Activated CD8-positive, alpha-beta T cell treated with anti-CD3 and anti-CD28 coated beads, Interleukin-2, amount 10 ng/mL, durations not matched to agents 7 days and 5 days (primary cell): ENCODE measurements around the gene FCN2. TPM values are rescaled to one million over a fixed set of nuclear protein-coding genes. Genes with fewer than 3 reads are reported as not detected.

Experiments
- ATAC-seq: fragments of 150-1000 bp; cut with Tn5 transposase; one replicate; pipeline ENCODE4 v1.10.0; 2021; ENCODE audit warnings: moderate library complexity
- CTCF ChIA-PET: fragments of 350-600 bp; sonication (Branson Sonifier 250); formaldehyde crosslinking; loops from one replicate; lab custom pipeline; 2021; ENCODE audit warnings: antibody characterized with exemption; lab: Charles Lee
- POLR2A ChIA-PET: fragments of 350-600 bp; sonication (Branson Sonifier 250); formaldehyde crosslinking; loops from one replicate; lab custom pipeline; 2021; ENCODE audit warnings: antibody characterized with exemption; lab: Charles Lee
- DNase-seq: peaks from one replicate; pipeline ENCODE4 v3.0.0-alpha.2; 2020
- H3K27ac Mint-ChIP-seq: one replicate; pipeline ENCODE4 v1.8.0; 2021; ENCODE audit warnings: mild to moderate bottlenecking, mixed read lengths
- H3K27me3 Mint-ChIP-seq: one replicate; pipeline ENCODE4 v1.8.0; 2021; ENCODE audit warnings: low read depth, mixed read lengths
- H3K36me3 Mint-ChIP-seq: one replicate; pipeline ENCODE4 v1.8.0; 2021; ENCODE audit warnings: low read depth, mixed read lengths
- H3K4me1 Mint-ChIP-seq: one replicate; pipeline ENCODE4 v1.8.0; 2021; ENCODE audit warnings: low read depth, mixed read lengths
- H3K4me3 Mint-ChIP-seq: one replicate; pipeline ENCODE4 v1.8.0; 2021; ENCODE audit warnings: mild to moderate bottlenecking, mixed read lengths
- H3K9me3 Mint-ChIP-seq: one replicate; pipeline ENCODE4 v1.8.0; 2022; ENCODE audit warnings: mixed read lengths; ENCODE audit not compliant: insufficient read depth
- total RNA-seq, 2 experiments: library from RNA; stranded (reverse); gene quantifications; one replicate each; pipeline ENCODE4 v1.2.3, GENCODE V29; 2021

The FCN2 gene
- total RNA-seq, 2 experiments from 2014 or later: not detected

DNA sequence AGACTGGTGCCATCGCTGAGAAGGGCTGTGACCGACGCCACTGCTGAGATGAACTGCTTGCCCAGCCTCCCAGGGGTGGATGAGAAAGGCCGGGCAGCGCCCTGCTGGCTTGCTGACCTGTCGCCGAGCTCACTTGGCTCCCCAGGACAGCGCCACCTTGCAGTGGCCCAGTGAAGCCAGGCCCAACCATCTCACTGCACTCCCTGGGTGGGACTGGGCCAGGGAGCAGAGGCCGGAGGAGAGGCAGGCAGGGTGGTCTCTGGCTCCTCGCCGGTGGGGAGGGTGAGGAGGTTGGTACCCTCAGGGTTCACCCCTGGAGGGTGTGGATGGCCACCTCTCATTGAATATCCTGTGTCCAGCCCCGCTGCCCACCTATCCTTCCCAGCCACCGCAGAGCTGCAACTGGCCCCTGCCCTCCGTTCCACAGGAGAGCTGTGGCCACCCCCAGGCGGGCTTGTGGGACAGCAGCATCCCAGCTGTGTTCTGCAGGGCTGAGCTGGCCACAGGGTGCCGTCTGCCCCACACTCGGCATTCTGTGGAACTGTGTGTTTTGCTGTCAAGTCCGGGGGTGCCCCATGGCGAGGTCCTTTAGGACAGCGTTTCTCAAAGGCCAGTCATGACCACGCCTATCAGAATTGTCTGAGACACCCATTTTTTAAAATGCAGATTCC, 41.0 kb upstream of the FCN2 start:
- POLR2A ChIA-PET: no interaction called here
- ATAC-seq: no peak
- Mint-ChIP-seq H3K27me3 (no peaks in the 10 kb centered on the region), H3K4me1 (no peaks in the 10 kb centered on the region), H3K27ac (no peak overlapping the region), H3K9me3 (no peaks in the 10 kb centered on the region), H3K4me3 (no peak overlapping the region), H3K36me3 (no peaks in the 10 kb centered on the region)
- CTCF ChIA-PET: no interaction called here
- DNase-seq: no peak

DNA sequence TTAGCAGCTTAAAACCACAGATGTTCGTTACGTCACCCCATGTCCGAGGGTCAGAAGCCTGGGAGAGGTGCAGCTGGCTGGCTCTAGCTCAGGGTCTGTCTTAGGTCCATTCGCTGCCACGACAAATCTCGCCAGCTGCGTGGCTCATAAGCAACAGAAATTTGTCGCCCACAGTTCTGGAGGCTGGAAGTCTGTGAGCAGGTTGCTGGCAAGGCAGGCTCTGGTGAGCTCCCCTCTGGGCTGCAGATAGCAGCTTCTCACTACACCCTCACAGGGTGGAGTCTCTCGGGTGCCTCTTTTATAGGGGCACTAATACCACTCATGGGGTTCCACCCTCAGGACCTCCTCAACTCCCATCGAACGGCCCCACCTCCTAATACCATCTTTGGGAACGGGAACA, 40.1 kb upstream of the FCN2 start:
- ATAC-seq (no peak), DNase-seq (no peak)
- CTCF ChIA-PET: no interaction called here
- Mint-ChIP-seq H3K9me3 (no peaks in the 10 kb centered on the region), H3K4me1 (no peaks in the 10 kb centered on the region), H3K27ac (no peak overlapping the region), H3K36me3 (no peaks in the 10 kb centered on the region), H3K27me3 (no peaks in the 10 kb centered on the region), H3K4me3 (no peak overlapping the region)
- POLR2A ChIA-PET: no interaction called here

DNA sequence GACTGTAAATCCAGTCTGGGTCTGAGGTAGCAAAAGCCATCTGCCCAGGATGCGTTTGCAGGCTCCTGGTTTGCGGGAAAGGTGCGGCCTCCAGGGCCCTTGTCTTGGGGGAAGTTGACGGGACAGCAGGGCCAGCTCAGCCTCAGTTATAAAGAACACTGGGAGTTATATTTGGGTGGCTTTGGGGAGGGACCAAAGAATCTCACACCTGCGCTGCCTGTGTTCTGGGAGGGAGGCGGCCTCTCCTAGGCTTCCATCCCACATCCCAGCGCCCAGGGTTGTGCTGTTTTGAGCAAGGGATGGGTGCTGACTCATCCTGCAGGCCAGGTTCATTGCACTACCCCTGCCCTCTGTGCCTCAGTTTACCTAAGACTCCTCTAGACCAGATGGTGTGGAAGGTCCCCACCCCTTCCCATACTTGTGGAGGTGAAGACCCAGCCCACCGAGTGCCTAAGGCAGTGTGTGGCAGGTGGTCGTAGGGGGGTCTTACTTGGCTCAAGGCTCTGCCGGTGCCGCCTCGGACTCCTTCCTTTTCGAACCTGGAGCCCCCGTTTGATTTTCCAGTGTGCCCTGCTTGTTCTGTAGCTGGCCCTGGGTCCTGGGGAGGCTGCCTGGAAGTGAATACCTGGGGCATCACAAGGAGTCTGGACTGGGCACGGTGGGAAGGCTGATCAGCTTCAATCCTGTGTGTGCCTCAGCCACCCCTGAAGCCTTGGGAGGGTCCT, 39.3 kb upstream of the FCN2 start:
- ChIA-PET CTCF (no interaction called here), POLR2A (no interaction called here)
- H3K4me3 Mint-ChIP-seq: no peak overlapping the region

DNA sequence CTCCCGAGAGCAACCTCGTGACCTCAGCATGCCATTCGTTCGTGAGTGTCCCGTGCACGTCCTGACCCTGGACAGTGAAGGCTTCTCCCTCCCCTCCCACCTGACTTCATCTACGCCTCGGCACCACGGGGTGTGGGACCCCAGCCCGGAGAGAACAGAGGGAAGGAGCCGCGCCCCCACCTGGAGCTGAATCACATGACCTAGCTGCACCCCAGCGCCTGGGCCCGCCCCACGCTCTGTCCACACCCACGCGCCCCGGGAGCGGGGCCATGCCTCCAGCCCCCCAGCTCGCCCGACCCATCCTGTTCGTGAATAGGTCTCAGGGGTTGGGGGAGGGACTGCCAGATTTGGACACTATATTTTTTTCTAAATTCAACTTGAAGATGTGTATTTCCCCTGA, 38.3 kb upstream of the FCN2 start:
- POLR2A ChIA-PET: no interaction called here
- H3K27ac Mint-ChIP-seq: no peak overlapping the region
- no peaks in the 10 kb centered on the region for H3K4me1 Mint-ChIP-seq
- H3K9me3 Mint-ChIP-seq: no peaks in the 10 kb centered on the region
- no peaks in the 10 kb centered on the region for H3K27me3 Mint-ChIP-seq
- CTCF ChIA-PET: no interaction called here
- no peaks in the 10 kb centered on the region for H3K36me3 Mint-ChIP-seq
- no peak for ATAC-seq
- no peak overlapping the region for H3K4me3 Mint-ChIP-seq
- DNase-seq: no peak

More for the DNA sequence above, 39.3 kb upstream of the FCN2 start:
- H3K27me3 Mint-ChIP-seq: no peaks in the 10 kb centered on the region
- no peak for ATAC-seq
- H3K4me1 Mint-ChIP-seq: no peaks in the 10 kb centered on the region
- H3K36me3 Mint-ChIP-seq: no peaks in the 10 kb centered on the region
- no peak for DNase-seq
- no peaks in the 10 kb centered on the region for H3K9me3 Mint-ChIP-seq
- no peak overlapping the region for H3K27ac Mint-ChIP-seq

DNA sequence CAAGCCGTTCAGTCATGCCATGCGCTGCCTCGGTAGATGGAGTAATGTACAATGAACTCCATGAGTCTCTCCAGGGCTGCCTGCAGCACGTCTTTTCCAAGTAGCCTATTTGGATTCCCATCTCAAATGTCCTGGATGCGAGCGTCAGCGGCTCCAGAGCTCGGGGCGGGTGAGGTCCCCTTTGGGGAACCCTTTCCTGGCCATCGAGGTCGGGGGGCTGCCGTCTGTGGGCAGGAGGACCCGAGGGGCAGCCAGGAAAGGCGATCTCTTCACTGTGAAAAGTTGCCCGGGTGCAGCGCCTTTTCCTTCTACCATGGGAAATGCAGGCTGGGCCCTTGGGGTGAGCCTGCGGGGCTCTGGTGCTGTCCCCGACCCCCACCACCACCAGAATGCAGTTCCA, 36.9 kb upstream of the FCN2 start:
- CTCF ChIA-PET: no interaction called here
- POLR2A ChIA-PET: no interaction called here
- H3K4me3 Mint-ChIP-seq: no peak overlapping the region

DNA sequence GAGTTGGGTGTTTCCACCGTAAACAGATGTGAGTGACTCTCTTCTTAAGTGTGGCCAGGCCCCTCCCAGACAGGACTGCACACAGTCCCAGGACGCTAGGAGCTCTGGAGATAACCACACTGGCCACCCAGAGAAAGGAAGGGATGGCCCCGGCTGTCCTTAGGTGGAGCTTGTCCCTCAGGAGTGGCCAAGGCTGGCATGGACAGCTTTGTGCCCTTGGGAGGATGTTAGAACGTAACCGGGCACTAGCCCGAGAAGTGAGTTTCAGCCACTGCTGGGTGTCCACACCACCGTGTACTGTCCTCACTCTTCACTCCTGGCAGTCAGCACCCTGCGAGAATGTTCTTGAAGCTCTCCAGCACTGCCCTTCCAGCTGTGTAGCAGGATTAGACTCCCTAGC, 35.8 kb upstream of the FCN2 start:
- Mint-ChIP-seq H3K36me3 (no peaks in the 10 kb centered on the region), H3K4me3 (no peak overlapping the region), H3K9me3 (no peaks in the 10 kb centered on the region), H3K27me3 (no peaks in the 10 kb centered on the region), H3K27ac (no peak overlapping the region), H3K4me1 (no peaks in the 10 kb centered on the region)
- no peak for DNase-seq
- no peak for ATAC-seq
- POLR2A ChIA-PET: no interaction called here
- CTCF ChIA-PET: no interaction called here

More for the DNA sequence above, 36.9 kb upstream of the FCN2 start:
- Mint-ChIP-seq H3K36me3 (no peaks in the 10 kb centered on the region), H3K27ac (no peak overlapping the region), H3K4me1 (no peaks in the 10 kb centered on the region), H3K9me3 (no peaks in the 10 kb centered on the region), H3K27me3 (no peaks in the 10 kb centered on the region)
- DNase-seq (no peak), ATAC-seq (no peak)

DNA sequence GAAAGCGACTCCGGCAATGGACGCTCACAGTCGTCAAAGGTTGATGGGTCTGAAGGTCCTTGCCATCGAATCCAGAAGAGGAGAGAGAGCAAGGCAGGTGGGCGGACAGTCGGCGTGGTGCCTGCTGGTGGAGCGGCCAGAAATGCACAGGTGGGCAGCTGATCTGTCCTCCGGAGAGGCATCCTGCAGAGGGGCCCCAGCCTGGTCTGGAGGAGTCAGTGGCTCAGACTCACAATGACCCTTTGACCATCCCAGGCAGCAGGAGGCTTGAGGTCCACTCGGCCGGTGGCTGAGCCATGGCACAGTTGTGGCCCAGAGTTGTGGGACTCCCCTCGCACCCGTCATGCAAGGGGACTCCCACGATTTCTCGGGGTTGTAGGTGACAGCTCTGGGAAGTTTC, 34.4 kb upstream of the FCN2 start:
- CTCF ChIA-PET: no interaction called here
- Mint-ChIP-seq H3K9me3 (no peaks in the 10 kb centered on the region), H3K4me3 (no peak overlapping the region), H3K36me3 (no peaks in the 10 kb centered on the region), H3K27me3 (no peaks in the 10 kb centered on the region), H3K27ac (no peak overlapping the region), H3K4me1 (no peaks in the 10 kb centered on the region)
- POLR2A ChIA-PET: no interaction called here
- DNase-seq (no peak), ATAC-seq (no peak)

DNA sequence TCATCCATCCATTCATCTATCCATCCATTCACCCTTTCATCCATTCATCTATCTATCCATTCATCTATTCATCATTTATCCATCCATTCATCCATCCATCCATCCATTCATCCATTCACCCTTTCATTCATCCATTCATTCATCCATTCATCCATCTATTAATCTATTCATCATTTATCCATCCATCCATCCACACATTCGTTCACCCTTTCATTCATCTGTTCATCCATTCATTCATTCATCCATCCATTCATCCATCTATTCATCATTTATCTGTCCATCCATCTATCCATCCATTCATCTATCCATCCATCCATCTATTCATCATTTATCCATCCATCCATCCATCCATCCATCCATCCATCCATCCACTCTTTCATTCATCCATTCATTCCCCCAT, 33.9 kb upstream of the FCN2 start:
- H3K36me3 Mint-ChIP-seq: no peaks in the 10 kb centered on the region
- CTCF ChIA-PET: no interaction called here
- POLR2A ChIA-PET: no interaction called here
- H3K27ac Mint-ChIP-seq: no peak overlapping the region
- no peaks in the 10 kb centered on the region for H3K27me3 Mint-ChIP-seq
- DNase-seq (no peak), ATAC-seq (no peak)
- H3K4me3 Mint-ChIP-seq: no peak overlapping the region
- no peaks in the 10 kb centered on the region for H3K9me3 Mint-ChIP-seq
- H3K4me1 Mint-ChIP-seq: no peaks in the 10 kb centered on the region

DNA sequence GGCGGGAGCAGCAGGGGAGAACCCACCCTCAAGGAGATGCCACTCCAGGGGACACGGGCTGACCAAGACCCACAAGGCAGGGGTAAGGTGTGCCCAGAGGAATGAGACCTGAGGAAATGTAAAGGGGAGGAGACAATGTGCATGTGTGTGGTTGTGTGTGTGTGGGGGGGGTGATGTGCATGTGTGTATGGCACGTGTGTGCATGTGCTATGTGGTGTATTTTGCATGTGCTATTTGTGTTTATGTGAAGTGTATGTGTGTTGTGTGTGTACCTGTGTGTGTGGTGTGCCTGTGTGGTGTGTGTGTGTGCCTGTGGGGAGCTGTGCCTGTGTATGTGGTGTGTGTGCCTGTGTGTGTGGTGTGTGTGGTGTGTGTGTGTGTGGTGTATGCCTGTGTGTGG, 33.5 kb upstream of the FCN2 start:
- no peaks in the 10 kb centered on the region for H3K4me1 Mint-ChIP-seq
- H3K36me3 Mint-ChIP-seq: no peaks in the 10 kb centered on the region
- CTCF ChIA-PET: no interaction called here
- no peaks in the 10 kb centered on the region for H3K27me3 Mint-ChIP-seq
- no peak for DNase-seq
- ATAC-seq: no peak
- H3K27ac Mint-ChIP-seq: no peak overlapping the region
- no peaks in the 10 kb centered on the region for H3K9me3 Mint-ChIP-seq
- POLR2A ChIA-PET: no interaction called here
- no peak overlapping the region for H3K4me3 Mint-ChIP-seq

DNA sequence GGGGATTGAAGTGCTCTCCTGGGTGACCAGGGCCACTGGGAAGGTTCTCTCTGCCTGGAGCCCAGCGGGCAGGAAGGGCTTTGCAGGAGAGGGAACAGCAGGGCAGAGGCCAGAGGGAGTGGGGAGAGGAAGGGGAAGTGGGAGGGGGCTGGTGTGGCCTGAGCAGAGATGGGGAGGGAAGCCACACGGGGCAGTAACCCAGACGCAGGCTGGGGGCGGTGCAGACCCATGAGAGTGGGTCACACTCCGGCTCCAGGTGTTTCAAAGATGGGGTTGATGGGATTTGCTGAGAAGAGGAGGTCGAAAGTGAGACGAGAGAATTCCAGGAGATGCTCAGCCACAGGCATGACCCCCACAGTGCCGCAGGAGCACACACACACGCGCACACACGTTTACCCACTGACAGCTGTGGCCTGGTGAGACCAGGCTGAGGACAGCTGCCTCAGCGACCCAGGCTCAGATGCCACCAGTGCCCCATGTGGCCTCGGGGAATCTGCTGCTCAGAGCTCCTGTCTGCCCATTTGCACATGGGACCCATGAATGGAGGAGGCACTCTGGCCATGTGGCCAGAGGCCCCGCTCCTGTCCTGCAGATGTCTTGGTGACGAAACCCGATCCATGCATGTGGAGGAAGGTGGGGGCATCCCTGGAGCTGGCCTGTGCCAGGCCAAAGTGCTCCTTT, 32.7 kb upstream of the FCN2 start:
- DNase-seq: no peak
- H3K36me3 Mint-ChIP-seq: no peaks in the 10 kb centered on the region
- no peaks in the 10 kb centered on the region for H3K4me1 Mint-ChIP-seq
- no peaks in the 10 kb centered on the region for H3K27me3 Mint-ChIP-seq
- ChIA-PET POLR2A (no interaction called here), CTCF (no interaction called here)
- H3K27ac Mint-ChIP-seq: no peak overlapping the region
- no peaks in the 10 kb centered on the region for H3K9me3 Mint-ChIP-seq
- H3K4me3 Mint-ChIP-seq: no peak overlapping the region
- no peak for ATAC-seq

DNA sequence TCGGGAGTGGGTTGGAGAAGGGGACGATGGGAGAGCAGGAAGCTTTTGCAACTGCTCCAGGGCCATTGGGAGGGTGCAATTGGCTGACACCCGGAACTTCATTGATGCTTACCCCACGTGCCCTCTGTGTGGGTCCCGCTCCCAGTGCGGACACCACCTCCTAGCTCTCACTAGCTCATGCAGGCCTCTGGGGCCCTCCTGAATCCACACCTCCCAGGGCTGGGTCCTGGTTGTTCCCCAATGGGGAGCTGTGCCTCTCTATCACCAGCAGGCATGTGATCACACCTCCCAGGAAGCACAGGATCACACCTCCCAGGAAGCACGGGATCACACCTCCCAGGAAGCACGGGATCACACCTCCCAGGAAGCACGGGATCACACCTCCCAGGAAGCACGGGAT, 32.1 kb upstream of the FCN2 start:
- Mint-ChIP-seq H3K4me1 (no peaks in the 10 kb centered on the region), H3K27me3 (no peaks in the 10 kb centered on the region), H3K4me3 (no peak overlapping the region), H3K27ac (no peak overlapping the region), H3K36me3 (no peaks in the 10 kb centered on the region), H3K9me3 (no peaks in the 10 kb centered on the region)
- CTCF ChIA-PET: no interaction called here
- no peak for ATAC-seq
- DNase-seq: no peak
- POLR2A ChIA-PET: no interaction called here

DNA sequence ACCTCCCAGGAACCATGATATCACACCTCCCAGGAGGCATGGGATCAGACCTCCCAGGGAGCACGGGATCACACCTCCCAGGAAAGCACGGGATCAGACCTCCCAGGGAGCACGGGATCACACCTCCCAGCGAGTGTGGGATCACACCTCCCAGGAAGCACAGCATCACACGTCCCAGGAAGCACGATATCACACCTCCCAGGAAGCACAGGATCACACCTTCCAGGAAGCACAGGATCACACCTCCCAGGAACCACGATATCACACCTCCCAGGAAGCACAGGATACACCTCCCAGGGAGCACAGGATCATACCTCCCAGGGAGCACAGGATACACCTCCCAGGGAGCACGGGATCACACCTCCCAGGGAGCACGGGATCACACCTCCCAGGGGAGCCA, 30.0 kb upstream of the FCN2 start:
- POLR2A ChIA-PET: no interaction called here
- H3K36me3 Mint-ChIP-seq: no peaks in the 10 kb centered on the region
- ATAC-seq (no peak), DNase-seq (no peak)
- H3K27ac Mint-ChIP-seq: no peak overlapping the region
- H3K4me1 Mint-ChIP-seq: no peaks in the 10 kb centered on the region
- no peaks in the 10 kb centered on the region for H3K27me3 Mint-ChIP-seq
- CTCF ChIA-PET: no interaction called here
- no peak overlapping the region for H3K4me3 Mint-ChIP-seq
- no peaks in the 10 kb centered on the region for H3K9me3 Mint-ChIP-seq
